Femur (tissue), 1 donor: ENCODE results near the gene SETD1A.
"Not testable (repeated sequence)": the region's sequence is repeated elsewhere in the genome, so short reads cannot be mapped to it uniquely, and the experiment has no call there.

Experiments used
- DNase-seq: peaks from one replicate; pipeline ENCODE4 v3.0.0-alpha.2; 2017

Gene SETD1A

DNA sequence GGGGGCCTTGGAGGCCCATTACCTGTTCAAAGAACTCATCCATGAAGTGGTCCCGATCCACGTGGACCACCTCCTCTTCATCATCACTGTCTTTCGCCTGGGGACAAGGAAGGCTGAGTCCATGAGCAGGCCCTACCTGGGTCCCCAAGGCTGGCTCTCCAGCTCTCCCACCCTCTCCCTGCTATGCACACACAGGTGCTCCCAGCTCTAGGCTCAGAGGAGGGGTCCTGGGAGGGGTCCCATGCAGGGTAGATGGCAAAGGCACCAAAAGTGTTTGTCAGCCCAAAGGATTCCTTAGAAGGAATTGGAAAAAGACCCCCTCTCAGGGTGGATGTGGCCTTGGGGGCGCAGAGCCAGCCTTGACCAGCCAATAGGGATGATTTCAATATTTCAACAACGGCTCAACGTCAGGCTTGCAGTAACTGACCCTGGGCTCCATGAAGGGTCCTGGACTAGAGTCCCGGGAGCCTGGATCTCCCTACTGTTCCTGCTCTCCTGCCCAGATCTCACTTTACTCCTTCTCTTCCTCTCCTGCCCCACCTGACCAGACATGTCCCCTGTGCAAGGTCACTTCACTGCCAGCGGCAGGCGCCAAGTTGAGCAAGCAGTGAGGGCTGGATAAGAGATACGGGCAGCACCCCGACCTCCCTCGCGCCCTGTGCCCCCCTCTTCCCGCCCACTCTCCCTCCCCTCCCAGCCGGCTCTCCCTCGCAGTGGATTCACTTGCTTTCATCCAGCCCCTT, 44.1 kb downstream of the SETD1A start:
- no peak for DNase-seq

GRCh38 chr16:31002250-31002700, 44.7 kb downstream of the SETD1A start:
- DNase-seq: no peak

DNA sequence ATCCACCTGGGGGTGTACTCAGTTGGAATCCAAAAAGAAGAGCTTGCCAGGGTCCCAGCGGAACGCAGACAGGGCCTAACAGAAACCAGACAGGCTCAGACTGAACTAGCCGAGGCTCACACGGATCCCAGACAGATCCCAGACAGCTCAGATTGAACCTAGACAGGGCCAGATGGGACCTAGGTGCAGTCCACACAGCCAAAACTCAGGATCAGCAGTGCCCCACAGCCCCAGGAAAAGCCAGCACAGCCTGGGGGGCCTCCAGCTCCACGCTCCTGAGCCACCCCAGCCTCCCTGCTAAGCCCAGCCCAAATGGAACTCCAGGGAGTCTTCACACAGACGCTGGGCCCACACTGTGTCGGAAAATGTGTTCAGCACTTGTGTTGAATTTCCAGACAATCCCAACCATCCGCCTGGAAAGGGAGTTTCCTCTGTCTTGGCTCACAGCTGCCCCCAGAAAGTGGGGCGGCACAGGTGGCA, 45.3 kb downstream of the SETD1A start:
- no peak for DNase-seq

GRCh38 chr16:31003744-31004143, 46.2 kb downstream of the SETD1A start:
- no peak for DNase-seq

DNA sequence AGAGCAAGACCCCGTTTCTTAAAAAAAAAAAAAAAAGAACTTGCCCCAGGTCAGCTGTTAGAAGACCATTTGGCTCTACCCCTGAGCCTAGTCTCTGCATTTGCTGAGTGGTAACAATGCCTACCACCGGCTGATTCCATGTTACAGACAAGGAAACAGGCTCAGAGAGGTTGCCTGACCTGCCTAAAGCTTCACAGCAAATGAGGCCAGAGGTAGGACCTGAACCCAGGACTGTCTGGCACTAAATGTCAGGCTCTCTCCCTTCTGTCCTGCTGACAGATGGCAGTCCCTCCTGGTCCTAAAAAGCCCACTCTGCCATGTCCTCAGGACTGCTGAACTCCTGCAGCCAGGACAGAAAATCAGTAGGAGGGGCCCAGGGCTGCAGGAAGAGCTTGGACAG, 47.1 kb downstream of the SETD1A start:
- DNase-seq: no peak

- no peak for DNase-seq
These were observed 48.0 kb downstream of the SETD1A start for GRCh38 chr16:31005350-31006085.

DNA sequence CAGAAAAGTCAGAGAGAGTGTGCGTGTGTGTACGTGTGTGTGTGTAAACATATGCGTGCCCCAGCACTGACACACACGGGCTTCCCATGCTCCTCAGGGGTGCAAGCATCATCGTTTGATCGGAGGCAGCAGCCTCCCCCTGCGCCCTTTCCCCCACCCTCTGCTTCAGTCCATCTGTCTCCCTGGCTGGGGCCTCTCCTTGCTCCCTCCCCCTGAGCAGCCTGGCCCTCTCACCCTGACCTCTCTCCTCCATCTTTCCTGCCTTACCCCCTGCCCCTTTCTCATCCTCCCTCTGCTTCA, 48.5 kb downstream of the SETD1A start:
- no peak for DNase-seq

DNA sequence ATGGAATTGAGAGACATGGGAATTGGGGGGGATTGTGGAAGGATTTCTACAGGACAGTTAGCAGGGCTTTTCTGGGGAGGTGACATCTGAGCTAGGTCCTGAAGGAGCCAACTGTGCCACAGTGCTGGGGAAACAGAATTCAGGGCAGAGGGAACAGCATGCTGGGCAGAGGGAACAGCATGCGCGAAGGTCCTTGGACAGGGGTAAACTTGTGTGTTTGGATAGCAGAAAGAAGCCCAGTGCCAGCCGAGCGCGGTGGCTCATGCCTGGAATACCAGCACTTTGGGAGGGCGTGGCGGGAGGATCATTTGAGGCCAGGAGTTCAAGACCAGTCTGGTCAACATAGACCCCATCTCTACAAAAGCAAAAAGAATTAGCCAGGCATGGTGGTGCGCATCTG, 49.0 kb downstream of the SETD1A start:
- no peak for DNase-seq

DNA sequence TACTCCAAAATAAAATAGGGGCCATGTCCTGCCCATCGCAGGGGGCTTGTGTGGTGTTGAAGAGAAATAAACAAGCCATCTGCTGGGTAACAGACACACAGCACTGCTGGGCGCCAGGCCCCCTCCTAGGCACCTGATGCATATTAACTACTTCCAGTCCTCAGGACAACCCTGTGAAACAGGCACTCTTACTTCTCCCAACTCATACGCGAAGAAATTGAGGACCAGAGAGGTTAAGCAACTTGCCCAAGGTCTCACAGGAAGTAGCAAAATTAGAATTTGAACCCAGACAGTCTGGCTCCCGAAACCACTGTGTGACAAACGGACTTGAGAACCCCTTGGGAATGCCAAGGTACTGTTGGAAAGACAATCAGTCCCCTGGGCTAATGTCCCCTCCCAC, 50.1 kb downstream of the SETD1A start:
- DNase-seq: no peak

DNA sequence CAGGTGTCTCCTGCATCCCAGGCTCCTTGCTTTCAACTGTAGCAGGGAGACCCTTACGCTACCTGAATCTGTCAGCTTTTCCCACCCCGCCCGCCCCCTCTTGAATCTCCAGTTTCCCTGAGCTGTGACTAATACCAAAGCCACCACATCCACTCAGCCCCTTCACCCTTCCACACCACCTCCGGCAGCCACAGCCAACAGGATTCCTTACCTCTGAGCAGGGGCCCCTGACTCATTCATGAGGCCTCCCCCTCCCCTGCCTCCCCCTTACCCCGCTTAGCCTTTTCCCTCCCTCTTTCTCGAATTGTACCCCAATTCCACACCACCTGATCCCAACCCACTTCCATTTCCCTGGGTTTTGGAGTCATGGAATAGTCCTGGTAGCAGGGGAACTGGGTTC, 50.6 kb downstream of the SETD1A start:
- DNase-seq: no peak

DNA sequence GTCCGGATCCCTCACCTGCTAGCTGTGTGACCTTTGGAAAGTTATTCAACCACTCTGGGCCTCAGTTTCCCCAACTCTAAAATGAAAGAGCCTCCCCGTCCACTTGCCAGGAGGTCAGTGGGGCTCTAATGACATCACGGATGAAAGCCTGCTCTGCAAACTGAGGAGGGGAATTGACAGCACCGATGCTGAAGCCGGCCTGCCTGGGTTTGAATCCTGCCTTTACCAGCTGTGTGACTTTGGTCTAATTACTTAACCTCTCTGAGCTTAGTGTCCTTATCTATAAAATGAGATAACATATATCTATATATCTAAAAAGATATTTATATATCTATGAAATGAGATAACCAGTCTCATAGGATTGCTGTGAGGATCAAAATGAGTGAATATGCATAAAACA, 51.0 kb downstream of the SETD1A start:
- DNase-seq: no peak

DNA sequence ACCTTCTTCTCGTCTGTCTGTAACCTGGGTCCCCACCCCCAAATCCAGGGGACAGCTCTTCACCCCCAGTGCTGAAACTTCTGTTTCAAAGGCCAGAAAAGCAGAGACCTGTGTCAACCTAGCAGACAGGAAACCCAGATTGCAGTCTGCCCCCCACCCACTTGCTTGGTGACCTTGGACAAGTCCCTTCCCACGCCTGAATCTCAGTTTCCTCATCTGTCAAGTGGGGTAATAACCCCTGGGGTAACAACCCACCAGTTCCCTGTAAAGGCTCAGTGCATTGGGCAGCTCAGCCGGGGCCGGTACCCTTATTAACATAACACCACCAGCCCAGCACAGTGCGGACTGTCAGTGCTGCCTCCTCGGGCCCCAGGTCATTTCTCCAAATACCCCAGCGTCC, 51.6 kb downstream of the SETD1A start:
- DNase-seq: no peak

DNA sequence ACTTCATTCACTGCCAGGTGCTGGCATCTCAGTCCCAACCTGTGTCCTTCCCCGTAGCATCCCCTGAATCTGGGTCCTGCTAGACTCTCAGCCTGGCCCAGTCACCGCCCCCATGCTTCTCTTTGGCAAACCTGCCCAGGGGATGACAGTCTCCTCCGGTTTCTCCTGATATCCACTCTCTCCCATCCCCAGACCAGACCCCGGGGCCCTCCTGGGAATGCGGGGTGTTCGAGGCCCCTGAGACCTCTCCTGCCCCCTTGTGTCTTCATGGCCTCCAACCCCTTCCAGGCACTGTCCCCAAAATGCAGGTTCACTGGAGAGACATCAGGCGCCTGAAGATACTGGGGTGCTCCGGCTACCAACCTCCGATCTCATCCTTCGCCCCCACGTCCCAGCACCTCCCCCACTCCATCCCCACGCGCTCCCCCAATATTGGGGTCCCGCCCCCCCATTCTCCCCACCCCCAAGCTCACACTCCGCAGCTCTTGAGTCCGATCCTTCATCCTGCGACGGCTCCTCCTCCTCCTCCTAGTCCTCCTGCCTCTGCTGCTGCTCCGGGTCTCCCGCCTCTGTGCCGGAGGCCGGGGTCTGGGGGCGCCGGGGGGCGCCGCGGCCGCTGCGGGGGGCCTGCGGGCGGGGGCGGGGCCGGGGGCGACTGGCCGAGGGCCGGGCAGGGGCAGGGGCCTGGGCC, 52.5 kb downstream of the SETD1A start:
- DNase-seq: no peak

GRCh38 chr16:31010585-31011325, 53.2 kb downstream of the SETD1A start, which contains the start of gene STX1B:
Gene STX1B, minus strand, starts transcription at chr16:31010638. Its CDS starts 242 bp downstream, at chr16:31010396.
- peak; percentile 76 for DNase-seq

- not testable (repeated sequence) for DNase-seq
These were observed 54.3 kb downstream of the SETD1A start for GRCh38 chr16:31011815-31012214.

DNA sequence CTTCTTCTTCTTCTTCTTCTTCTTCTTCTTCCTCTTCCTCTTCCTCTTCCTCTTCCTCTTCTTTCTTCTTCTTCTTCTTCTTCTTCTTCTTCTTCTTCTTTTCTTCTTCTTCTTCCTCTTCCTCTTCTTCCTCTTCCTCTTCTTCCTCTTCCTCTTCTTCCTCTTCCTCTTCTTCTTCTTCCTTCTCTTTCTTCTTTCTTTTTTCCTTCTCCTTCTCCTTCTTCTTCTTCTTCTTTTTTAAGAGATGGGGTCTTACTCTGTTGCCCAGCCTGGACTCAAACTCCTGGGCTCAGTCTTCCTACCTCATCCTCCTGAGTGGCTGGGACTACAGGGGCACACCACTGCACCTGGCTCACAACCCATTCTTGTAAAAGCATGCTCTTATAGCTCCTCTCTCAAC, 55.7 kb downstream of the SETD1A start:
- not testable (repeated sequence) for DNase-seq

DNA sequence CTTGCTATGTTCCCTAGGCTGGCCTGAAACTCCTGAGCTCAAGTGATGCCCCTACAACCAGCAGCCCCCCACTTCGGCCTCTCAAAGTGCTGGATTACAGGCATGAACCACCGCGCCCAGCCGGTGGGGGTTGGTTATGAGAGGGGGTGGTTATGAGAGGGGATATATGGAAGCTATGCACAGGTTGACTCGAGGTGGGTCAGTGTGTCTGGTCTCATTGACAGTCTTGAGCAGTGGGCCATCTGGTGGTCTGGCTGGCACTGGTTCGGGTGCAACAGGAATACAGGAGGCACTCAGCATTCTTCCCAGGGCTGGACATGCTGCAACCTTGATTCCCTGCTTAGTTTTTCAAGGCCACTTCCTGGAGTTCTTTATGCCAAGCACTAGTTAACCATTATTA, 58.5 kb downstream of the SETD1A start:
- no peak for DNase-seq

DNA sequence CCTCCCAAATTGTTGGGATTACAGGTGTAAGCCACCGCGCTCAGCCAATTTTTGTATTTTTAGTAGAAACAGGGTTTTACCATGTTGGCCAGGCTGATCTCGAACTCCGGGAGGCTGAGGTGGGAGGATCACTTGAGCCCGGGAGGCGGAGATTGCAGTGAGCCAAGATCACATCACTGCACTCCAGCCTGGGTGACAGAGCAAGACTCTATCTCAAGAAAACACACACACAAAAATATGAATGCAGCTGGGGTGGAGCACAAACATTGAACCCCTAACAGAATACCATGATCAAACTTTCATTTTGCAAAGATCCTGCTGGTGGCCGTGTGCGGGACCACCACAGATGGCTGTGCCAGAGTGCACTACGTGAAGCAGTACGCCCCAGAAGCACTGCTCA, 60.2 kb downstream of the SETD1A start:
- DNase-seq: not testable (repeated sequence)

DNA sequence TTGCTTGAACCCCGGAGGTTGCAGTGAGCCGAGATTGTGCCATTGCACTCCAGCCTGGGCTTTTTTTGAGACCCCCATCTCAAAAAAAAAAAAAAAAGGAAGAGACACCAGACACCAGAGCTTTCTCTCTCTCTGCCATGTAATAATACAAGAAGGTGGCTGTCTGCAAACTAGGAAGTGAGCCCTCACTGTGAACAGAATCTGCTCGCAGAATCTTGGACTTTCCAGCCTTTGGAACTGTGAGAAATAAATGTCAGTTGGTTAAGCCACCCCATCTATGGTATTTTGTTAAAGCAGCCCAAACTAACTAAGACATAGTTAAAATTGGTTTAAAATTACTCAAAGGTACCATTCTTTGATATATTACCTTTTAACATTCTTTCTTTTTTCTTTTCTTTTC, 63.0 kb downstream of the SETD1A start:
- no peak for DNase-seq

- no peak for DNase-seq
These were observed 65.1 kb downstream of the SETD1A start for GRCh38 chr16:31022544-31023251.

DNA sequence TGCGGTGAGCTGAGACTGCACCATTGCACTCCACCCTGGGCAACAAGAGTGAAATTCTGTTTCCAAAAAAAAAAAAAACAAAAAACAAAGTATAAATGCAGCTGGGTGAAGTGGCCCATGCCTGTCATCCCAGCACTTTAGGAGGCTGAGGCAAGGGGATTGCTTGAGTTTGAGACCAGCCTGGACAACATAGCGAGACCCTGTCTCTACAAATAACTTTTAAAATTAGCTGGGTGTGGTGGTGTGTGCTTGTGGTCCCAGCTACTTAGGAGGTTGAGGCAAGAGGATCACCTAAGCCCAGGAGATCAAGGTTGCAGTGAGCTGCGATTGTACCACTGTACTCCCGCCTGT, 65.7 kb downstream of the SETD1A start:
- DNase-seq: no peak

GRCh38 chr16:31023627-31024226, 66.2 kb downstream of the SETD1A start:
- no peak for DNase-seq
